Measurements from ENCODE around the gene SLC25A13. TPM values are rescaled to one million over a fixed set of nuclear protein-coding genes. Genes with fewer than 3 reads are reported as not detected.

SLC25A13 gene
- total RNA-seq, 1 experiment from 2014 or later, result 102 TPM

- Mint-ChIP-seq H3K4me1 (ENCODE audit: low read depth, unreplicated experiment) (peaks cover 25% of the 10 kb centered on the region), H3K9me3 (ENCODE audit: unreplicated experiment) (no peaks in the 10 kb centered on the region), H3K27me3 (ENCODE audit: insufficient read depth, unreplicated experiment) (no peaks in the 10 kb centered on the region), H3K4me3 (ENCODE audit: unreplicated experiment) (no peak overlapping the region), H3K27ac (ENCODE audit: unreplicated experiment) (no peak overlapping the region), H3K36me3 (ENCODE audit: insufficient read depth, unreplicated experiment) (peaks cover 4% of the 10 kb centered on the region)
- peak; percentile 52 to 70 for DNase-seq
- TF ChIP-seq CTCF (IDR thresholded peaks at IDR 0.05; ENCODE audit: insufficient read depth in 1 of 2, low read depth in 1 of 2, low read length in 1 of 2, severe bottlenecking in 1 of 2, unreplicated experiment in 1 of 2), result no peak
- CTCF ChIA-PET, result interaction anchor here (0.7 kb wide), 1 partner anchor 27 kb away, joined by 3 read pairs; no protein-coding TSS in a partner anchor
- peaks cover 25% of the 10 kb centered on the region for H3K4me1 ChIP-seq
- H3K9me3 ChIP-seq, result no peaks in the 10 kb centered on the region
- BruUV-seq (replicated peaks), result no TSS peak
- intact Hi-C loops (cut with micrococcal nuclease; ENCODE audit: unreplicated experiment), result loop anchor here (1.0 kb wide), 2 partner anchors 9 to 28 kb away; partner anchors contain the start of gene SLC25A13
- H3K36me3 ChIP-seq (ENCODE audit: control insufficient read depth, insufficient read depth, low read length), result no peaks in the 10 kb centered on the region
- POLR2A ChIA-PET, result interaction anchor here (0.8 kb wide), 1 partner anchor 9 kb away, joined by 3 read pairs; the partner anchor contains the start of gene SLC25A13
- H3K27me3 ChIP-seq (replicated peaks; ENCODE audit: control insufficient read depth, insufficient read depth, low read length), result no peaks in the 10 kb centered on the region
- H3K4me3 ChIP-seq (ENCODE audit: low read depth, low read length), result no peak overlapping the region
Measured at GRCh38 chr7:96331233-96331632, 9.3 kb upstream of the SLC25A13 start.

DNA sequence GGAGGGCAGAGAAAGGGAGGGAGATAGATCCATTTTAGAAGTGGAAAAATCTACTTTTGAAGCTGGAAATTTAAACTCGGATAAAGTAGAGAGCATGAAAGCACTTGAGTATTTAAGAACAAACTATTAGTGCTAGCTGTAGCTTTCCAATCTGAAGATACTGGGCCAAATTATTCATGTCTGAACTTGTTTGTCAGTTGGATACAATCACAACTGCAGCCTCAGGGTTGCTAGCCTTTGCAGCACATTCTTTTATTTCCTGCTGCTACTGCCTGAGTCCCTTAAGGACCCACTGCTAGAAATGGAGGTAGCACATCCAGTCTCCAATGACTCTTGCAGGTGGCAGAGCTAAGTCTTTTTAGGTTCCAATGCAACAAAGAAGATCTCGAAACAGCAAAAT is 8.3 kb upstream of the SLC25A13 start:
- peaks cover 21% of the 10 kb centered on the region for H3K4me1 Mint-ChIP-seq (ENCODE audit: low read depth, unreplicated experiment)
- intact Hi-C loops (cut with micrococcal nuclease; ENCODE audit: unreplicated experiment), result no loop called here
- Histone ChIP-seq H3K4me1 (peaks cover 20% of the 10 kb centered on the region), H3K27me3 (replicated peaks; ENCODE audit: control insufficient read depth, insufficient read depth, low read length) (no peaks in the 10 kb centered on the region), H3K36me3 (ENCODE audit: control insufficient read depth, insufficient read depth, low read length) (no peaks in the 10 kb centered on the region), H3K9me3 (no peaks in the 10 kb centered on the region), H3K4me3 (ENCODE audit: low read depth, low read length) (no peak overlapping the region)
- POLR2A ChIA-PET, result no interaction called here
- CTCF ChIA-PET, result no interaction called here
- H3K4me3 Mint-ChIP-seq (ENCODE audit: unreplicated experiment), result no peak overlapping the region
- H3K27me3 Mint-ChIP-seq (ENCODE audit: insufficient read depth, unreplicated experiment), result no peaks in the 10 kb centered on the region
- H3K36me3 Mint-ChIP-seq (ENCODE audit: insufficient read depth, unreplicated experiment), result peaks cover 4% of the 10 kb centered on the region
- BruUV-seq (replicated peaks), result no TSS peak
- no peaks in the 10 kb centered on the region for H3K9me3 Mint-ChIP-seq (ENCODE audit: unreplicated experiment)
- no peak for DNase-seq
- TF ChIP-seq CTCF (IDR thresholded peaks at IDR 0.05; ENCODE audit: insufficient read depth in 1 of 2, low read depth in 1 of 2, low read length in 1 of 2, severe bottlenecking in 1 of 2, unreplicated experiment in 1 of 2), result no peak
- no peak overlapping the region for H3K27ac Mint-ChIP-seq (ENCODE audit: unreplicated experiment)

DNA sequence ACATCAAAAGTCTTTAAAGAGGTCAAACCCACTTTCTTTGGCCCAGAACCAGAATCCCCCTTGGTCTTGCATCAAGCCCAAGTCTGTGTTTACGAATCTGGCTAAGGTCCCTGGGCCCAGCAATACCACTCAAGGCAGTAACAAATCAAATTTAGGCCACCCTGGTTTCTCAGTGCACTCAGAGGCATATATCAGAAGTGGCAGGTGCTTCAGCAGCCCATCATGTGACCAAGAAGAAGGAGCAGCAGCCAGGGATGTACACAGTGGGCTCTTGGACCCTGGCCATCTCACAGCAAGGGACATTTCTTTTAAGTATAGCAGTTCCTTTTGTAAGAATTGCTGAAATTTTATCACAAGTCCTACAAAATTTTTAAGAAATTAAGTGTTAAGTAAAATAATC is 7.3 kb upstream of the SLC25A13 start:
- Histone ChIP-seq H3K4me3 (ENCODE audit: low read depth, low read length) (no peak overlapping the region), H3K36me3 (ENCODE audit: control insufficient read depth, insufficient read depth, low read length) (no peaks in the 10 kb centered on the region), H3K9me3 (no peaks in the 10 kb centered on the region), H3K4me1 (peaks cover 20% of the 10 kb centered on the region), H3K27me3 (replicated peaks; ENCODE audit: control insufficient read depth, insufficient read depth, low read length) (no peaks in the 10 kb centered on the region)
- no peaks in the 10 kb centered on the region for H3K9me3 Mint-ChIP-seq (ENCODE audit: unreplicated experiment)
- H3K4me1 Mint-ChIP-seq (ENCODE audit: low read depth, unreplicated experiment), result peaks cover 21% of the 10 kb centered on the region
- no peak overlapping the region for H3K27ac Mint-ChIP-seq (ENCODE audit: unreplicated experiment)
- no peaks in the 10 kb centered on the region for H3K27me3 Mint-ChIP-seq (ENCODE audit: insufficient read depth, unreplicated experiment)
- intact Hi-C loops (cut with micrococcal nuclease; ENCODE audit: unreplicated experiment), result no loop called here
- BruUV-seq (replicated peaks), result no TSS peak
- no peak for DNase-seq
- H3K4me3 Mint-ChIP-seq (ENCODE audit: unreplicated experiment), result no peak overlapping the region
- H3K36me3 Mint-ChIP-seq (ENCODE audit: insufficient read depth, unreplicated experiment), result peaks cover 4% of the 10 kb centered on the region
- POLR2A ChIA-PET, result no interaction called here
- CTCF ChIA-PET, result no interaction called here
- no peak for TF ChIP-seq CTCF (IDR thresholded peaks at IDR 0.05; ENCODE audit: insufficient read depth in 1 of 2, low read depth in 1 of 2, low read length in 1 of 2, severe bottlenecking in 1 of 2, unreplicated experiment in 1 of 2)

All from Caco-2 (cell line).